Effector memory CD4-positive, alpha-beta T cell (primary cell): ENCODE measurements around the gene BUD31.
"Not testable (repeated sequence)": the region's sequence is repeated elsewhere in the genome, so short reads cannot be mapped to it uniquely, and the experiment has no call there.

Source experiments
- DNase-seq, 3 donors: peaks; one replicate each; pipeline ENCODE4 v3.0.0-alpha.2; 2020
- H3K27ac ChIP-seq: 2 replicates; pipeline ENCODE4 v1.7.0; 2013; ENCODE audit warnings: mild to moderate bottlenecking, low read length, moderate library complexity; ENCODE audit not compliant: insufficient read depth, poor library complexity, severe bottlenecking
- H3K27me3 ChIP-seq: replicated peaks from 2 replicates; pipeline ENCODE4 v1.7.0; 2013; ENCODE audit warnings: mild to moderate bottlenecking, low read length; ENCODE audit not compliant: insufficient read depth, control insufficient read depth, poor library complexity, severe bottlenecking
- H3K36me3 ChIP-seq: 2 replicates; pipeline ENCODE4 v1.7.0; 2013; ENCODE audit warnings: mild to moderate bottlenecking, low read length, moderate library complexity; ENCODE audit not compliant: control insufficient read depth, insufficient read depth
- H3K4me1 ChIP-seq: 2 replicates; pipeline ENCODE4 v1.7.0; 2013; ENCODE audit warnings: low read length, mild to moderate bottlenecking; ENCODE audit not compliant: control insufficient read depth, insufficient read depth, poor library complexity, severe bottlenecking
- H3K4me3 ChIP-seq: 2 replicates; pipeline ENCODE4 v1.7.0; 2013; ENCODE audit warnings: low read length, low read depth, mild to moderate bottlenecking; ENCODE audit not compliant: insufficient read depth, poor library complexity, severe bottlenecking
- H3K9me3 ChIP-seq: 2 replicates; pipeline ENCODE4 v1.7.0; 2013; ENCODE audit warnings: mild to moderate bottlenecking, low read length, moderate library complexity; ENCODE audit not compliant: control insufficient read depth

The BUD31 gene

DNA sequence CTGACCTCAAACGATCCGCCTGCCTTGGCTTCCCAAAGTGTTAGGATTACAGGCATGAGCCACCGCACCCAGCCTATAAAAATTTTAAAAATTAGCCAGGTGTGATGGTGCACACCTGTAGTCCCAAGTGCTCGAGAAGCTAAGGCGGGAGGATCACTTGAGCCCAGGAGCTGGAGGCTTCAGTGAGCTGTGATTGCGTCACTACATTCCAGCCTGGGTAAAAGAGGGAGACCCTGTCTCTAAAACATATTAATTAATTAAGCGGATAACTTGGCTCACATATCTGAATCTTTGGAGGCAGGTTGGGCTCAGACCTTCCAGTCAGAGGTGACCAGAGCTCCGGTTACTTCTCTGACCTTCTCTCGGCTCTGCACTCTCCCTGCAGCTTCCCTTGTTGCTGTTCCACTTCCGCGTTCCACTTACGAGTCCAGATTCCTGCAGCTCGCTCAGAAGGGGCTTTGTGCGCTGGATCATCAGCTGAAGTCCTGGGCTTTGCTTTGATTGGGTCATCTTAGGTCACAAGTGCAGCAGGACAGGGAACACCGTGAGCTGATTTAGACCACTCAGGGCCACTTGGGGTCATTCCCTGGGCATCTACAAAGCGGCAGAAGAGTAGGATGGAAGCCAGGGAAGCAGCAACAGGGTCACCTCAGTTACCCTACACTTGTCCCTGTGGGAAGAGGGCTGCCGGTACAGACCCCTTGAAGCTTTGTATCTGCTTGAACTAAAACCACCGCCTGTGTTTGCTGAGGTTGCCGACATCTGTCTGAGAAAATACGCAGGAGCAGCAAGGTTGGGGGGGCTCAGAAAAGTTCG lies 36.3 kb upstream of the BUD31 start:
- H3K36me3 ChIP-seq = peaks cover 3% of the 10 kb centered on the region
- peaks cover 9% of the 10 kb centered on the region for H3K4me1 ChIP-seq
- H3K9me3 ChIP-seq = no peaks in the 10 kb centered on the region
- no peak overlapping the region for H3K4me3 ChIP-seq
- H3K27ac ChIP-seq = no peak overlapping the region
- no peak for DNase-seq
- no peaks in the 10 kb centered on the region for H3K27me3 ChIP-seq

DNA sequence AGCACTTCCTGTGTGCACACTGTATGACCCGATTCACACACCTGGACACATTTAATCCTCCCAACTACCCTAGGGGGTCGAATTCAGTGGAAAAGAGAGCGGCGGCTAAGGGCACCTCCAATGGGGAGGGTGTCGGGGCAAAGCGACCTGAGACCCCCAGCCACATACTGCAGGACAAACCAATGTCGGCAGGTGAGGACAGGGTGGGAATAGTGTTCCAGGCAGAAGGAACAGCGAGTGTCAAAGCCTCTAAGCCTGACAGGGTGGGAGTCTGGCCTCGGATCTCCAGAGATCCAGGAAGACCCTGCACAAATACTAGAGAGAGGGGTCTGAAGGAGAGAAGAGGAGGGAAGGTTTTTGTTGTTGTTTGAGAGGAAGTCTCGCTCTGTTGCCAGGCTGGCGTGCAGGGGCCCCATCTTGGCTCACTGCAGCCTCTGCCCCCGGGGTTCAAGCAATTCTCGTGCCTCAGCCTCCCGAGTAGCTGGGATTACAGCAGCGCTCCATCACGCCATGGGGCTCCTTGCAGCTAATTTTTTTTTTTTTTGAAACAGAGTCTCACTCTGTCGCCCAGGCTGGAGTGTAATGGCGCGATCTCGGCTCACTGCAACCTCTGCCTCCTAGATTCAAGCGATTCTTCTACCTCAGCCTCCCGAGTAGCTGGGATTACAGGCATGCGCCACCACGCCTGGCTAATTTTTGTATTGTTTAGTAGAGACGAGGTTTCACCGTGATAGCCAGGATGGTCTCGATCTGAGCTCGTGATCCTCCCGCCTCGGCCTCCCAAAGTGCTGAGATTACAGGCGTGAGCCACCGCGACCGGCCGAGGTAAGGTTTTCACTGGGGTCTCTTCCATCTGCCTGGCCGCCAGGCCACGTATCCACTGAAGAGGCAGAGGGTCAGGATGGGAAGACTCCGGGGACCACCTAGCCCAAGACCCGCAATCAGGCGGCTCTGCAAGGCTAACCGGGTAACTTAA lies 35.4 kb upstream of the BUD31 start:
- H3K9me3 ChIP-seq = no peaks in the 10 kb centered on the region
- DNase-seq = no peak
- peaks cover 11% of the 10 kb centered on the region for H3K4me1 ChIP-seq
- no peak overlapping the region for H3K27ac ChIP-seq
- H3K27me3 ChIP-seq = no peaks in the 10 kb centered on the region
- H3K4me3 ChIP-seq = peak overlapping the region; percentile 88
- peaks cover 12% of the 10 kb centered on the region for H3K36me3 ChIP-seq

DNA sequence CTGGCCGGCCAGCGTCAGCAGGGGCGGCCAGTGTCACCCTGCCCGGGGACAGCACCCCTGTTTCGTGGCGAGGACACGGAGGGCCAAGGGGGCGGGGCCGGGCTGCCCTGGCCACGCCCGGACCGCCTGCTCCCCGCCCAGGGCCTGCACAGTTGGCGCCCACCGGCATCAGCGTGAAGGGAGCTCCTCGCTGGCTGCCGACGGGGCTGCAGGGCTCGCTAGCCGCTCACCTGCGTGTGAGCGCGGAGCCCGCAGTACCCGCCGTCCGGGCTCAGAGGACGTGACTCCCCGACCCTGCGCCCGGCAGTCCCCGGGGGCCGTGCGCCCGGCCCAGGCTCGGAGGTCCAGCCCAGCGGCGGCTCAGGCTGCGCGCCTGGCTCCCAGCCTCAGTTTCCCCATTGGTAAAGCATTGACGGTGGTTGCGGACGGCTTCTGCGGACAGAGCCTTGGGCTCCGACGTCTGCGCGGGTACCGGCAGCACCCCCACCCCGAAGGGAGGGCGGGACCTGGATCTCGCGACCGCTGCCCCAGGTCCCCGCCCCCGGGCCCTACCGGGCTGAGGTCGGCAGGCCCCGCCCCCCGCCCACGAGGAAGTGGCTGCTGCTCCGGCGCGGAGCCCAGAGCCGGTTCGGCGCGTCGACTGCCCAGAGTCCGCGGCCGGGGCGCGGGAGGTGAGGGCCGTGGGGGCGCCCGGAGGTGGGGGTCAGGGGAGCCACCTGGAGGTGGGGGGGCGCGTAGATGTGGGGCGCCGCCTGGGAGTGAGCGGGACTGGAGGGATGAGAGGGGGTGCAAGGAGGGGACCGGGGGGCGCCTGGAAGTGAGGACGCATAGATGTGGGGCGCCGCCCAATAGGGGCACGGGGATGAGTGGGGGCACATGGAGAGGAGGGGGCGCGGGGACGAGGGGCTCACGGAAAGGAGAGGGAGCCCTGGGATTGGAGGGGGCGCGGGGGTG lies 34.4 kb upstream of the BUD31 start, which contains the start of gene ARPC1B:
ARPC1B (plus strand) TSS at position 620 of the 954 bp plus-strand sequence. CDS start 10,985 bp downstream, outside the sequence.
- H3K27me3 ChIP-seq = no peaks in the 10 kb centered on the region
- DNase-seq = peak; percentile 75 to 78 (median 78)
- H3K9me3 ChIP-seq = no peaks in the 10 kb centered on the region
- peaks cover 12% of the 10 kb centered on the region for H3K36me3 ChIP-seq
- H3K27ac ChIP-seq = peak within 1 kb of the TSS; percentile 92
- H3K4me1 ChIP-seq = peaks cover 17% of the 10 kb centered on the region
- peak within 1 kb of the TSS; percentile 88 for H3K4me3 ChIP-seq

DNA sequence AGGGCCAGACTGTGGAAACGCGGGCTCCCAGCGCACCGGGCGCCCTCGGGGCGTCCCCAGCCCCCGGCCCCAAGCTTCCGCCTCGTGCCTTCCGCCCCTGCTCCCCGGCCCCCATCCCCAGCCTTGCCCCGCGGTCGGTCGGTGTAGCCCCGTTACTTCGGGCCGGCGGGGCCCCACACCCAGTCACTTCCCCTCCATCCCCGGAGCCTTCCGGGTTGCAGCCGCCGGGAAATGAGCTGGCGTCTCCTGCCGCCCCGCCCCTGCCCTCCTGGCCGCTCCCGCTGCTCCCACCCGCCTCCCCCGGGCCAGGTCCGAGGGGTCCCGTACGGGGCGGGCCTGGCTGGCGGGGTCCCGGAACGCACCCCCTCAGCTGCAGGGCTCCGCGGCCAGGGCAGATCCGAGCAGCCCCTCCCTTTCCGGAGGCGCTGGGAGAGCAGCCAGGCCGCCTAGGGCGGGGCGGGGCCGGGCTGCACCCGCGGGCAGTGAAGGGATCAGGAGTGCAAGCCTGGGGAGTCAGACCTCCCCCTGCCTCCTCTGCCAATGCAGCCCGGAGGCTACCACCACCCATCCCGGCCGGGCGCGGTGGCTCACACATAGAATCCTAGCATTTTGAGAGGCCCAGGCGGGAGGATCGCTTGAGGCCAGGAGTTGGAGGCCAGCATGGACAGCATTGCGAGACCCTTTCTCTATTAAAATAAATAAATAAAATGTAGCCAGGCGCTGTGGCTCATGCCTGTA lies 33.5 kb upstream of the BUD31 start:
- no peaks in the 10 kb centered on the region for H3K9me3 ChIP-seq
- H3K27ac ChIP-seq = peak overlapping the region; percentile 92
- H3K27me3 ChIP-seq = no peaks in the 10 kb centered on the region
- DNase-seq = peak; percentile 49 to 64 (median 61)
- H3K36me3 ChIP-seq = peaks cover 12% of the 10 kb centered on the region
- peaks cover 26% of the 10 kb centered on the region for H3K4me1 ChIP-seq
- H3K4me3 ChIP-seq = peak overlapping the region; percentile 88

DNA sequence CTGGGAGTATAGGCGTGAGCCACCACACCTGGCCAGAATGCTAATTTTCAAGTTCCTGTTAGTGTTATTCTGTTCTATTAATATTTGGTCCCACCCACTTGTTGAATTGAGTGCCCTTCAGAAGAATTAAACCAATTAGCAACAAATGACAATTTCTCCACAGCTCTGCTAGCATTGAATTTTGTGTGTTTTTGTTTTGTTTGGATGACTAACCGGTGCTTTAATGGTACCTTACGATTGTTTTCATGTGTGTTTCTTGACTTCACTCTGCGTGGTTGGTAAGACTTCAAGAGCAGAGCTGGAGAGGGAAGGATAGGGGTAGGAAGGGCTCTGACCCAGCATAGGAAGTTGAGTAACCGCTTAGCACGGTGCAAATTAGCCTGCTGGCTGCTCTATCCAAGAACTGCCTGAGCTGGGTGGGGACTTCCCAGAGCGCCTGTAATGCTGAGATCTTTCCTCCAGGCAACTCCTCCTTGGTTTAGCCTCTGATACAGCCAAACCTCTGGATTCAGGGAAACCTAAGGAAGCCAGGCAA lies 29.7 kb upstream of the BUD31 start:
- Histone ChIP-seq H3K36me3 (peaks cover 17% of the 10 kb centered on the region), H3K27ac (peak overlapping the region; percentile 98), H3K27me3 (no peaks in the 10 kb centered on the region), H3K4me3 (peak overlapping the region; percentile 35), H3K4me1 (peaks cover 51% of the 10 kb centered on the region), H3K9me3 (no peaks in the 10 kb centered on the region)
- DNase-seq = peak; percentile 60 to 67 (median 63)

DNA sequence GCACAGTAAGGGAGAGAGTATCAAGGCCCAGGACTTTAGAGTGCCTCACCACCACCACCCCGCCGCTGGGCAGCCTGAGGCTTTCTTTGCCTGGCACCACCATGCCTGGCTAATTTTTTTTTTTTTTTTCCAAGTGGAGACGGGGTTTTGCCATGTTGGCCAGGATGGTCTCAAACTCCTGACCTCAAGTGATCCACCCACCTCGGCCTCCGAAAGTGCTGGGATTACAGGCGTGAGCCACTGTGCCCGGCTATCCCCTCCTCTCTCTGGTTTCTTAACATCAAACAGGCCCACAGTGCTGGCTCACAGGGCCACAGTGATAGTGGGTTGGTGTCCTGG lies 29.1 kb upstream of the BUD31 start:
- H3K27ac ChIP-seq = peak overlapping the region; percentile 98
- DNase-seq, H3K27me3 ChIP-seq, H3K9me3 ChIP-seq: not testable (repeated sequence)
- peaks cover 51% of the 10 kb centered on the region for H3K4me1 ChIP-seq
- H3K36me3 ChIP-seq = peaks cover 22% of the 10 kb centered on the region
- H3K4me3 ChIP-seq = peak overlapping the region; percentile 35

DNA sequence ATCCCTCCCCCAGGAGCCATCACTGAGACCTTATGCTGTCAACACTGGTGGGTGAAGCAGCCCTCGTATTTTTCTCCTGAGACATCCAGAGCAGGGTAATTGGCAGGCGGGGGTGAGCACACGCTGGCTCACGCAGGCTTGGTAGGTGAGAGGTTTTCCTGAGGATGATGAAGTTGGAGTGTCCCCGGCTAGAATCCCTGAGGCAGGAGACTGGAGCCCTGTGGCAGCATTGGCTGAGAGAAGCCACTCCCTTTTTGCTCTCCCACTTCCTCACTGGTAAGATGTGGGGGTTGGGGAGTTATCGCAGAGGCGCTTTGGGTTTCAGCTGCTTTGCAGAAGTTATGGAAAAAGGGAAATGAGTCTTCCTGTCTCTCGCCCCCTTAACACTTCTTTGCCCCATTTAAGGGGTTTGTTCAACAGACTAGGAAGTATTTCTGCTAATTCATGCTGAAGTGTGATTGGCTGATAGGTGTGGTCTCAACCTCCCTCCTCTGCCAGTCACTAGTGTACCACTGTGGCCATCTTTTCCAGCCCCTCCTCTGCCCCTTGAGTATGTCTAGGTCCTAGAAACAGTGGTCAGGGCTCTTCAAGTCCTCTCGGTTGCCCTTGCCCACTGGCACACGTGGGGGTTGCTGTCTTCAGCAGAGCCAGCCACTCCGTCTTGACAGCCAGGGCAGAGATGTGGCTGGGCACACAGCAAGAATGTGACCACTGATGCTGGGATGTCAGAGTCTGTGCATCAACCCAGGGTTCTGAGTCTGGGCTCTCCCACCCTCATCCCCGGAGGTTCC lies 28.5 kb upstream of the BUD31 start:
- Histone ChIP-seq H3K27me3 (no peaks in the 10 kb centered on the region), H3K4me1 (peaks cover 52% of the 10 kb centered on the region), H3K27ac (peak overlapping the region; percentile 98), H3K4me3 (peak overlapping the region; percentile 35), H3K36me3 (peaks cover 22% of the 10 kb centered on the region), H3K9me3 (no peaks in the 10 kb centered on the region)
- DNase-seq = peak in 2 of 3 donors; percentile 23 to 24

DNA sequence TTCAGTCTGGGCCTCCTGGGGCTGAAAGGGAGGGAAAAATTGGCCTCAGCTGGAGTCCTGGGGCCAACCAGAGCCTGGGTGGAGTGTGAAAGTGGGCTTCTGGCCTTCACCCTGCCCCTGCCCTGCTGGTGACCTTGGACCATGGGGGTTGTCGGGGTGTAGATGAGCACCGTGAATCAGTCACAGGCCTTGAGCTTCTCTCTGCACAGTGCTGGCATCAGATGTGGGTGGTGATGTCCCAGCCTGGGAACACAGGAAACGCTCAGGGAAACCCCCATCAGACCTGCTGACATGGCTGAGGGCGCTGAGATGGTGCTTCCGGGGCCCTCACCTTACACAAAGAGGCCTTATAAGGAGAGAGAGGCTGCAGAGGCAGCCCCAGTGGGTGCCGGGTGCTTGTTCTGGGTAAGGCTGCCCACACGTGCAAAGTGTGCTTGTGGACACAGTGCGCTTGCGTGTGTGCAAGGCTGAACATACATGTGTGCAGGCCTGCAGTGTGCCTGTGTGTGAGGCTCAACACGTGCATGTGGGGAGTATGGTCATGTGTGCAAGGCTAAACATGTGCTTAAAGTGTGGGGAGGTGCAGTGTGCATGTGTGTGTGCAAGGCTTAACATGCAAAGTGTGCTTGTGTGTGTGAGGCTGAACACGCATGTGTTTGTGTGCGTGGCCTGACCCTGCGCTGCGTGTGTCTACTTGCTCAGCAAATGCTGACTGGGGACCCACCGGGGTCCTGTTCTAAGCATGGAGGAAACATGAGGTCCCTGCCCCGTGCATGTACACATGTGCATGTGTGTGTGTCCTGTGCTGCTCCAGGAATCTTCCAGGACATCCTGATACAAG lies 27.7 kb upstream of the BUD31 start:
- peaks cover 27% of the 10 kb centered on the region for H3K36me3 ChIP-seq
- H3K4me1 ChIP-seq = peaks cover 52% of the 10 kb centered on the region
- peak; percentile 90 to 92 (median 92) for DNase-seq

More for the DNA sequence above, 27.7 kb upstream of the BUD31 start:
- Histone ChIP-seq H3K9me3 (no peaks in the 10 kb centered on the region), H3K27me3 (no peaks in the 10 kb centered on the region), H3K27ac (peak overlapping the region; percentile 98), H3K4me3 (peak overlapping the region; percentile 35)
